NCI-H82 (cell line): ENCODE results near the gene ADD2.
A peak's percentile ranks its signal among the peaks of the same experiment; 100 is the strongest.

Experiments
- DNase-seq: peaks from one replicate; lab custom pipeline; 2025; lab: John Stamatoyannopoulos, UW

ADD2 gene

DNA sequence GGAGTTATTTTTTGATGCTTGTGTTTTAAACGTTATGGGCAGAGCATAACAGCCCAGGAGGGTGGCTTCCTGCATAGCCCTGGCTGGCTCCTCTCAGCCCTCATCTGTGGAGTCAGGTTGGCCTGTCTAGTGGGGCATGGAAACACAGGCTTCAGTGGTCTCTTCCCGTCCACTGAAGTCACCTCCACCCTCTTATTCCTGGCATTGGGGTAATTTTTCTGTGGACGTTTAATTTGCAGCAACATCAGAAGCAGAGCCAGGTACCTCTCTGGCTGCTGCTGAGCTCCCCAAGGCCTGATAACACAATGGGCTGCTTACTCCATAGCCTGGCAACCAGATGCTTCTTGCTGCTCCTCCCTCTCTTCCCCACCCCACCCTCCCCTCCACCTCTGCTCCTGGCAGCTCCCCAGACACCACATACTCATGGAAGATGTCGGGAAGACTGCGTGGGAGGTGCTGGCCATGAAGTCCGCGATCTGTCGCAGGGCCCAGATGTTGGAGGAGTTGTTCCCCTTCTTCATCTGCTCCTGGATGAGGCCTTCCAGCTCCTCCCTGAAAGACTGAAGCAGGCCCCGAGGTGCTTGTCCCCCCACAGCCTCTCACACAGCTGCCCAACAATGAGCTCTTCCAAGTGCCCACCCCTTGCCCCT lies 64.0 kb downstream of the ADD2 start:
- DNase-seq, result no peak

DNA sequence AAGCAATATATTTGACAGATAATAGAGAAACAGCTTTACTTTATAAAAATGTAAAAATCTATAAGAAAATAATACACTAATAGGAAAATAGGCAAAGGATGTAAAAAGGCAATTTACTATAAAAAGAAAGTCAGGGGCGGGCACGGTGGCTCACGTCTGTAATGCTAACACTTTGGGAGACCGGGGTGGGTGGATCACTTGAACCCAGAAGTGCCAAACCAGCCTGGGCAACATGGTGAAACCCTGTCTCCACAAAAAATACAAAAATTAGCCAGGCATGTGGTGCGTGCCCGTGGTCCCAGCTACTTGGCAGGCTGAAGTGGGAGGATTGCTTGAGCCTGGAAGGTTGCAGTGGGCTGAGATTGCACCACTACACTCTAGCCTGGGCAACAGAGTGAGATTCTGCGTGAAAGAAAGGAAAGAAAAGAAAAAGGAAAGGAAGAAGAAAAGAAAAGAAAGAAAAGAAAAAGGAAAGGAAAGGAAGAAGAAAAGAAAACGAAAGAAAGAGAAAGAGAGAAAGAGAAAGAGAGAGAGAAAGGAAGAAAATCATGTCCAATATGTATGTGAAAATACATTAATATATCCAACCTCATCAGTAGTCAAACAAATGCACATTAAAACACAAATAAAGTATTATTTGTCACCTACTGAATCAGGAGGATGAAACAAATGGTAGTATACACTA lies 65.1 kb downstream of the ADD2 start:
- no peak for DNase-seq

DNA sequence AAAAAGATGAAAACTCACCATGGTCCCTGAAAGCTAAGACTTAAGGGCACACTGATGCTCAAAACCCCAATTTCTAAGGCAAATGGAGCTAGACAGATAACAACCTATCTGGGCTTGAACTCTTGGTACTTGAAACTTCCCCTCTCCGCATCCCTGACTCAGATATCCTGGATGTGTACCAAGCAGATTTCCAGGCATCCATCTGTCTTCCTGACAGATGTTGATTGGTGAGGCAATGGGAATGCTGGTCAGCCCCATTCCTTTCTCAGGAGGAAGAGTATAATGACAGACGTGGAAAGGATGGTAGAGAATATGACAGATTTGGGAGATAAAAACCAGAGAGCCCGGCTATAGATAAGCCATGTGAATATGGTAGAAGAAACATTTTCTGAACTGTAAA lies 69.2 kb downstream of the ADD2 start:
- peak; percentile 34 for DNase-seq

DNA sequence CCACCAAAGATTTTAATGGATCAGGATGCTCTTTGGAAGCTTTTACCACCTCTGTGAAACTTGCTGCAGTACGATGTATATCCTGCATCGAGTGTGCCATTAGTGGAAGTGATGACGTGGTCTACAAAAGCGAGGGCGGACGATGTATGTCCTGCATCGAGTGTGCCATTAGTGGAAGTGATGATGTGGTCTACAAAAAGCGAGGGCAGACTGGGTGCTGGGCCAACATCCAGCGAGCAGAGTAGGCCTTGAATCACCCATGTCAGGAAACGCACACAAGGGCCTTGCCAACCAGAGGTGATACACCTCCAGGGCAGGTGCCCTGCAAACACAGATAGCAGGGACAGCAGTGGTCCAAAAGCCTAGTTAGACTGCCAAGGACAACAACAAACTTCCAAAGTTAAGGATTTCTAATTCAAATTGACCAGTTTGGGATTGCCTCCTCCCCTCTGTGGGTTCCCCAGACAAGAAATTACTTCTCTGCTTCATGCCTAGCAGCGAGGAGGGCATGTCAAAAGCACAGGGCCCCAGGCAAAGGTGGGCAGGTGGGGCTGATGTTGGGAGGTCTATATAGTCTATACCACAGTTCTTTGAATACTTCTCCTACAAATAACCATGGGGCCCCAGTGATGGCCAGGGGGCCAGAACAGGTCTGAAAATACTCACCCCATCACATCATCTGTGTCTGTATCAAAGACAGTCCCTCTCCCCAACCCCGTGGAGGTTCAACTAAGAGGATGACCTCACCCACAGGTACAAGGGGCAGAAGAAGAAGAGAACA lies 70.2 kb downstream of the ADD2 start:
- no peak for DNase-seq

DNA sequence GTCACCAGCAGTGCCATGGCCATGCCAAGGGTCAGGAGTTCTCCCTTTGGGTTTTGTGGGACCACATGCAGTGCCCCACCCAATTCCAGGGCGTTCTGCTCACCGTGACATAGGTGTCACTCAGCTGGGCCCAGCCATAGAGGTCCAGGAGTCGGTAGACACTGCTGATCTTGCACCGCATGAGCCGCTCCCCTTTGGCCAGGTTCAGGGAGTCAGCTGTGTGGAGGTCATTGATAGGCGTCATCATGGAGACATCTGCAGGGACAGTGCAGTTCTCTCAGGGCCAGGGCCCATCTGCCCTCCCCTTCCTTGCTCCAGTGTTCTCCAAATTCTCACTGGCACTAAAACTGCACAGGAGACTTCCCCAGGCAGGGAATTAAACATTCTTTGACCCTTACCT lies 71.9 kb downstream of the ADD2 start:
- DNase-seq, result no peak

DNA sequence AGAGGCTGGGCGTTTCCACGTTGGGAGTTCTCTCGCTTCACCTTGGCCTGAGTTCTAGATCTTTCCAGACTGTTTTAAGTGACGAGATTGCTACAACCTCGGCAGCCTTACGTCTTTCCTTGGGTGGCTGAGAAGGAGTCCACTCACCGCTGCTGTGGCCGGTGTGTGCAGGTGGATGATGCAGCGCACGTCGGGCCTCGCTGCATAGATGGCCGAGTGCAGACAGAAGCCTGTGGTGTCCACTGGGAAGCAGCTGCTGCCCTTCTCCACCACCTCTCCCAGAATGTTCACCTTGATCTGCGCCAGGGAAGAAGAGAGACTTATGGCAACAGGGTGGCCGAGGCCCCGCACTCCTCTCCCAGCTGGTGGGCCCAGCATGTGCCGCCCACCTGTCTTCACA lies 75.7 kb downstream of the ADD2 start:
- DNase-seq, result no peak

DNA sequence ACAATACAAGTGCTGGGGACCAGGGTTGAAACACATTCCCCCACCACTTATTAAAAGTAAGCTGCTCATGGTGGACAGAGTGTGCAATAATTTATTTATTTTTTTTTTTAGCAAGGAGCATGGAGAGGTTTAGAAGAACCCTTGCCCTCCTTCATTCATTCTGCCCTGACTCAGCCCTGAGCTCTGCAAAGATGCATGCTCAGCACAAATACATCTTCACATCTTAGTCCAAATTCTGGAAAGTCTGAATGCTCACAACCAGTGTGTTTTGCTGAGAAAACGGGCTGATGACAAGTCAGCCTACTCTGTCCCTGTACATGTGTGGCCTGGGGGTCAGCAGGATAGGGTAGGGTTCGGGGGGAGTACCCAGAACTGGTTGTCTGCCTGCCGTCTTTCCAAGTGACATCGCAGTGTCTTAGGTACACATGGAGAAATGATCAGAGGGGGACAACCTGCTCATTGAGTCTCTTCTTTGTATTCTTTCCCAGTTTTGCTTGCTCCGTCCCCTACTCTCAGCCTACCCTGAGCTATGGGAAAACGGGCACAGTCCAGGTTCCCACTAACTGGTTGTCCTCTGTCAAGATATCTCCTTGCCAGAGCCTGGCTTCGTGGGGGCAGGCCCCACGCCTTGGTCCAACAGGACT lies 76.4 kb downstream of the ADD2 start:
- DNase-seq, result no peak

DNA sequence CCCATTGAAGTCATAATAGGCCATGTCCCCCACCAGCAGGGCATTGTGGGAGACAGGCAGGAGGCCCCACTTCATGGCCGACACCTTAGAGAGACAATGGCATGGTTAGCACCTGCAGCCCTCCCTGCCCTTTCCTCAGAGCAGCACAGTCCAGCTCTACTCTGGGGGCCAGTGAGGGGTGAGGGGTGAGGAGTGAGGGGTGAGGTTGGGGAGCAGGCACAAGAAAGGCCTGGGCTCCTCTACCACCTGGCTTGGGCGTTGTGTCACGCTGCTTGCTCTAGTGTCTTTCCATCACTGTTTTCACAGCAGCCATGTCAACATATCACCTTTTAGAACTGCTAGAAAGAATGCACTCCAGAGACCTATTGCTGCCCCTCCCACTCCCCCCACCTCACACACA lies 77.2 kb downstream of the ADD2 start:
- DNase-seq, result no peak

DNA sequence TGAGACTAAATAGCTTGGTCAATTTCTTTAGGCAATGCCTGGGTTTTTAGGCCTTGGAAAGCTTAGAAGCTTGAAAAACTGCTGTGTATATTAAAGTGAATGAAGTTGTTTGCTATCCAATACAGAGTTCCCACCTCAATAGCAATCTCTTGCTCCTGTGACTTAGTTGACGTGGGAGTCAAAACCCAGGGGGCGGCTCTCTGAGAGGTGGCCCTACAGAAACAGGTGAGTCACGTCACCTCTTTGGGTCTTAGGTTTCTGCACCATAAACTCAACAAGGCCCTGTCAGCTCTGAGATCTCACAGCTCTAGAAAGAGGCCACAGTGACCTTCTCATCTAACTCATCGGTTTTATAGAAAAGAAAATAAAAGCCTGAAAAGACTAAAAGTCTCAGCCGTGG lies 79.6 kb downstream of the ADD2 start:
- DNase-seq, result no peak

DNA sequence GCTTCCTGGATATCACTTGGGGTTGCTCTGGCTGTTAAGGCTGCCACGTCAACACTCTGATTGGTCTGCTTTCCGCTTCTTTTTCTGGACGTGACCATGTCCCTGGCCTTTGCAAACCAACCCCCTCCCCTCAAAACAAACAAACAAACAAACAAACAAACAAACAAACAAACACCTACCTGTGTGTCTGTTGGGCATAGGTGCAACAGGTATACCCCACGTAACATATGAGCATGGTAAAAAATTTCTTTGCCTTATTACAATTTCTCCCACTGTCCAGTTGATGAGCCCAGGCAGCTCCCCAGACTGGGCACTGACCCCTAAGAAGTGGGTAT lies 80.6 kb downstream of the ADD2 start:
- DNase-seq, result no peak

DNA sequence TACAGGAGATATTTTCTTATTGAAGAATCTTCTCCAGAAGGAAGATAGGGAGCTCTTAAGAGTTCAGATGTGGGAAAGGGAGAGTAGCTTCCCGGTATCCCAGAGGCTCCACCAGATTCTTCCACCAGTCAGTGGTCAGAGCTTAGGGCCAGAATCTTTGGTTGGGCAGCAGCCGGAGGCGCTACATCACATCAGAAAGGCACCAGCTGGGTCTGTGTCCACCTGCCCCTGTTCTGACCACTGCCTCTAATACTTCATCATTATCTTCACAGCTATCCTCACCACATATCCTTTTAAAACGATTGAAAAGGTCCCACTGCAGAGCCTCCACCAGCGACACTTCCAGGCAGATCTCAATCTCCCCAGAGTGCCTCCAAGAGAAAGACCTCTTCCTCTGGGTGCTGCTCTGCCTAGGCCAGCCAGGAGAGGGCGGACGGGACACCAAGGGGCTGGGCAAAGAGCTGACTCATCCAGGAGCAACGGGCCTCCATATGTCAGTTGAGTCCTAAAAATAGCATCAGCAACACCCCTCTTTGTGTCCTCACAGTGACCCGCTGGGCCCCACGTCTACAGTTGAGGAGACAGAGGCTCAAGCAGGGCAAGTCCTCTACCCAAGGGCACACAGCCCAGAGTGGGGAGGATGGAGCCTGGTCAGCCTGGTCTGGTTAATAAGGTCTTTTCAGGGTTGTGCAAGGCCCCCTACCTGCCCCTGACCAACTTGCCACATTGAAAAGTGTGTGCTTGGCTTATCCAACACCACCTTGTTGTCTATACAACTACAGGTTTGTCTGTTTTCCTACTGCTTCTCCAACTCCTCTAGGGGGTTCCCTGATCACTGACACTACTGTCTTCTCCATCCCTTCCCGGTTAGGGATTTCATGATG lies 81.2 kb downstream of the ADD2 start:
- peak; percentile 93 for DNase-seq

DNA sequence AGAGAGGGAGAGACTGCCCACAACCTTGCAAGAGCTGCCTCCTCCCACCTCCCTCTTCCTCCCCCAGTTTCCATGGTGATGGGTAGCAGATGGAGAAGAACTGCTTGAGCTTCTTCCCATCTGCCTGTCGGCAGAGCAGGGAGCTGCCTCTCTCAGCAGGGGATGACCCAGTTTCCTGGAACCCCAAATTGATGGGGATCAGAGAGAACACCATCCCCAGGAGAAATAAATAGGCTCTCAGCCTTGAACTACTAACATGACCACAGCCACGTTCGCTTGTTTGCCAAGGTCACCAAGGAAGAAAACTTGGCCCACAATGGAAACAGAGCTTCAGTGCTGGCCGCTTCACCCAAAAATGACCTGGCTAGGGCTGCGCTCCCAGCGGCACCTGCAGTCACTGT lies 82.2 kb downstream of the ADD2 start:
- DNase-seq, result peak; percentile 92

DNA sequence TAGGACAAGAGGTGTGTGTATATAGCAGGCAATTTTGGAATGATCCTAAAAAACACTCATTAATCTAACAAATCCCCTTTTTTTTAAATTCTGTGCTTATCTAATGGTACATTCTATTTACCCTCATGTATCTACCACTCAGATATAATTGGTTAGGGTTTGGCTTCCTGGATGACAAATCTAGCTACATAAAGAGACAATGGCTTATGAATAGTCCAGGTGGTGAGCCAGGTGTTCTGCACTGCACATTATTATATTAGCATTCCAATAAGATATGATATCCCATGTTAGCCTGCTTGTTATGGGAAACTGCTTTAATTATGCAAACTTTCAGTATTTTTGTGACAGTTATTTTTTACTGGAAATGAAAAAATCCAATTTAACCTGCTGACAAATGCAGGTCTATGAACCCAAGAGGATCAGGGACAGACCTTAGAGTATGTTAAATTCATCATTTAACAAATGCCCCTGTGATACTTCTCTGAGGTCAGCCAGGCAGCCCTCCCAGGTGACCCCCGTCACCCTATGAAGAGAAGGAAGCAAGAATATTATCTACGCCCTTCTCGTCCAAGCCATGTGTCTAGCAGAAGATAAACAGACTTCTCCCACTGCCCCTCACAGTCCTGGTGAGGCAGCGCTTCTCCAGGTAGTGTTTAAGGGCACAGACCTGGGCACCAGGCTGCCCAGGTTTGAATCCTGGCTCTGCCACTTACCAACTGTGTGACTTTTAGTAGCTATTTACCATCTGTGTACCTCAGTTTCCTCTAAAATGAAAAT lies 83.0 kb downstream of the ADD2 start:
- DNase-seq, result no peak

DNA sequence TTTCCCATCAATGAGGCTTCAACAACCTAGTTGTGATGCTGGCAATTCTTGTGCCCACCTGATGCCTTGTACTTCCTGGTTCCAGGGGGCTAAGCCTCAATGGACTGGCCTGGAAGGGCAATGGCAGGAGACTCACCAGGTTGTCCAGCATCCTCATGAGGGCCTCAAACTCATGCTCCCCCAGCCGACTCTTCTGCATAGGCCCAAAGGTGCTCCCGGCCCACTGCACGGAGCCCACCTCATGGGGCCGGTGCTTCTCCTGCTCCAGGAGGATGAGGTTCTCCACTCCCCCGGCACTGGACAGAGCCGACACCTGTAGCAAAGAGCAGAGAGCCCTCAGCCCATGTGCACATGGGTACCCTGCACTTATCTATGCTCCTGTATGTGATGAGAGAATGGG lies 84.5 kb downstream of the ADD2 start:
- no peak for DNase-seq

DNA sequence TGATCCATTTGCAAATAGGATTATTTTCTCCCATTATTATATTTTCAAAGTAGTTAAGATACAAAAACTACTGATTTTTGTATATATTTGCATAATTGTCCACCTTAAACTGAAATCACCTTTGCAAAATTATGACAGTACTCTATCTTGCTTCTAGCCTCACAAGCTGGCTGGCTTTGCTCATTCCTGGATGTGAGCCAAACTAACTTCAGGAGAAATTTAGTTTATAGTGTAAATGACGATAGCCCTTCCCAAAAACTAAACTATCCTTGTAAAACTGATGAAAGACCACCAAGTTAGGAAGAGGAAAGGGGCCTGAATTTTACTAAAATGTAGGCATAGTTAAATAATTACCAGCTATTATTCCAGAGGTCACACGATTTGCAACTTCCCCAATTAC lies 87.3 kb downstream of the ADD2 start:
- DNase-seq, result no peak

DNA sequence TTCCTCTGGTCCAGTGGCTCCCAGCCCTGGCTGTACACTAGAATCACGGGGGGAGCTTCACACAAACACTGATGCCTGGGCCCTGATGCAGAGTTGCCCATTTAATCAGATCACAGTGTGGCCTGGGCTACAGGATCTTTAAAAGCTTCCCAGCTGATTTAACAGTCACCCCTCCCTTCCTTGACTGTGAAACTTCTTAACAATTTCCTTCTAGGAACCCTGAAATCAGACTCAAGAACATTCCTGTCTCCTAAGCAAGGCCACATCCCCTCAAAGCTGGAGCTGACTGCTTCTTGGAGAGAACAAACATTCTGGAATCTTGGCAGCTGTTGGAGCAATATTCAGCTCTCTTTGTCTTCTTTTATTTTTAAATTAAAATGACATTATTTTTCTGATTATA lies 88.7 kb downstream of the ADD2 start:
- DNase-seq, result no peak

DNA sequence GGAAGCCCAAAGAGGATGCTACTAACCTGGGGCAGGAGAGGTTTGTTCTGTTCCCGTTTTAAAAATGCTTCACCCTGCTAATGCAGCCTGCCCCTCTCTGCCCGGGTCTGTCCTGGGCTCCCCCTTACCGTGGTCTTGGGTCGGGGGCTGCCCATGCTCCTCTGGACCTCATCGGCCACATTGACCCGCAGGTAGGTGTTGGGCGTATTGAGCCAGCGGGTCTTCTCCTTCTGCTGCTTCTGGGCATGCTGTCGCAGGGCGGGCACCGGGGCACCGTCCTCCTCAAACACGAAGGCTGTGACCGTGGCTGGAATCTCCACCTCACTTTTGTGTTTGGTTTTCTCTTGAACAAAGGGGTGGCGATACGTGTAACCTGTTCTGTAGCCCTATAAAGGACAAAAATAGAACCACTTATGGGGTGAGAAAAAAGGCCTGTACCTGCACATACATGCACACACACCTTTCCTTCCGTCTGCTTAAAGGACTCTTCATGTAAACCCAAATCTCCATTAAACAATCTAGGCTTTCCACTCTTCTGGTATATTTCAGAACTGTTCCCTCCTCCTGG lies 89.3 kb downstream of the ADD2 start:
- no peak for DNase-seq

DNA sequence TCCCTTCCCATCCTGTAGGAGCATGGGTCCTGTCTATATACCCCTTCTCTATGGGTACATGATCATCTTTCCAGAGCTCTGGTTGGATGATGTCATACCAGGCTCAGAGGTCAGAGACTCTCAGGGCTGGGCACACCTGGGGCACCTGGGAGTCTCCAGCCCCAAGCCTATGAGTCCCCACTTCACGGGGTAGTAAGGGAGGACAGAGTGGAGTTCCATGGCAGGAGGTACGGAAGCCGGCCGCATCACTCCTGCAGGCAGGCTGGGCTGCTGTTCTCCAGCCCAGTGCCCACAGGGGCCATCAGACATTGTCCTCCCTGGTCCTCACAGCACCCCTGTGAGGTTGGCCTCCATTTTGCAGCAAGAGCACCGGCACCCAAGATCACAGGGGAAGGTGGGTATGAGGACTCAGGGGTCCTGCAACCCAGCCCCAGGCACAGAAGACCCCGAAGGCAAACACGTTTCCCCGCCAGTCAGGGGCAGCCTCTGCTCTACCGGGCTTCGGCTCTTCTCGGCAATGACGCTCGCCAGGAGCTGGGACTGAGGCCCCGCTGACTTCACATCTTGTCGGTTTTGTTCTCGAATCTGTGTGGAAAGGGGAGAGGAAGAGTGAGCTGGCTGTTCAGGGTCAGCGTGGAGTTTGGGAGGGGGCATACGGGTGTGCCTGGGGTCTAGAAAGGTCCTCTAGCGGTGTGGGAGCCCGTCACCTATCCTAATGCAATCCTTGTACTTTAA lies 91.5 kb downstream of the ADD2 start:
- no peak for DNase-seq

DNA sequence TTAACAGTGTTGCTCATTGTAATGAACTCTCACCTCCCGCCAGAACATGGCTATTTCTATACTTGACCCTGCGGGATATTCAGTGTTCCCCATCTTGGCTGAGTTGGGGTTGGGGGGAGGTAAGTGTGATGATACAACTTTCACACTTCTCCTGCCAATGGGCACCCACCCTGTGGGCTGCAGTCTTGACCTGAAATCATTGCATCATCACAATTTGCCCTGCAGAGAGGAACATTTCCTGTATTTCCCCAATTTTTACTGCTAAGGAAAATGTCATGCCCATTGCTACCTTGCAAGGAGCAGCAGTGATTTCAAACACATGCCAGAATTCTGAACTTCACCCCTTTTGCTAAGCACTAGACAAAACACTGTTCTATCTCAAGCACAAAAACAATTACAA lies 92.1 kb downstream of the ADD2 start:
- DNase-seq, result no peak
